Testis (tissue), 2 donors: Measurements from ENCODE around the gene MDFIC.

Experiments
- CTCF ChIP-seq, 3 experiments: fragments of 450-650 bp in 2 of 3; fragments of 200-600 bp in 1 of 3; sonication (generic) in 1 of 3; IDR thresholded peaks; one replicate each; pipeline ENCODE4 v1.5.1; 2016 to 2019; ENCODE audit warnings: antibody characterized with exemption in 3 of 3, mild to moderate bottlenecking in 2 of 3, moderate library complexity in 1 of 3
- POLR2A ChIP-seq: fragments of 450-650 bp; IDR thresholded peaks from one replicate; pipeline ENCODE4 v1.6.1; 2017; ENCODE audit warnings: antibody characterized with exemption, mild to moderate bottlenecking, moderate library complexity

- TF ChIP-seq CTCF (IDR thresholded peaks at IDR 0.05) (no peak), POLR2A (no peak)
Observed at GRCh38 chr7:114941692-114942091, 19.8 kb downstream of the MDFIC start.
